ENCODE results near the gene TMEM253.

The TMEM253 gene

DNA sequence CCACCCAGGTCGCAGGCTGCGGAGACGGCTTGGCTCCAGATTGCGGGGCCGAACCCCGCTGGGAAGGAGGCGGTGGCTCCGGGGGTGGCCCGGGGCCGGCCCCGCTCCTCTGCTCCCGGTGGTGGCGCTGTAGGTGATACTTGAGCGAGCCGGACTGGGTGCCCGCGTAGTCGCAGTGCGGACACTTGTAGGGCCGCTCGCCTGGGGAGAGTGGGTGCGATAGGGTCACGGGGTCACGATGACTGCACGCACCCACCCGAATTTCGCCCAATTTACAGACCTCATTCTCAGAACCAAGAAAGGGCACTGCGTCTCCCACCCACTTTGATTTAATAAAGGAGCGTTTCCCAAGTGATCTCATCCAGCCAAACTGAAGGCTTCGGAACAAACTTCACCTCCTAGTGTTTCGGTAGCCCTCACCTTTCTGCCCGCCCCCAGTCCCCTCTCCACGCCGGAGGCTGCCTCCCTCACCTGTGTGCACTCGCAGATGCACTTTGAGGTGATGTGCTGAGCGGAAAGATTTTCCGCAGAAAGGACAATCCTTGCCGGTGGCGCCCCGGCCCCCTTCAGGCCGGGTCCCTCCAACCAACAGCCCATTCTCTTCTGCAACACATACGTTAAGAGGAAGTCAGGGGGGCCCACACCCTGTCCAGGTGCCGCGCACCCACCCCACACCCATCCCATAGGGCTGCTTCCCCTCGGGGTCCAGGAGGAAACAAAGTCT lies 9.8 kb upstream of the TMEM253 start:
- no peak for DNase-seq

DNA sequence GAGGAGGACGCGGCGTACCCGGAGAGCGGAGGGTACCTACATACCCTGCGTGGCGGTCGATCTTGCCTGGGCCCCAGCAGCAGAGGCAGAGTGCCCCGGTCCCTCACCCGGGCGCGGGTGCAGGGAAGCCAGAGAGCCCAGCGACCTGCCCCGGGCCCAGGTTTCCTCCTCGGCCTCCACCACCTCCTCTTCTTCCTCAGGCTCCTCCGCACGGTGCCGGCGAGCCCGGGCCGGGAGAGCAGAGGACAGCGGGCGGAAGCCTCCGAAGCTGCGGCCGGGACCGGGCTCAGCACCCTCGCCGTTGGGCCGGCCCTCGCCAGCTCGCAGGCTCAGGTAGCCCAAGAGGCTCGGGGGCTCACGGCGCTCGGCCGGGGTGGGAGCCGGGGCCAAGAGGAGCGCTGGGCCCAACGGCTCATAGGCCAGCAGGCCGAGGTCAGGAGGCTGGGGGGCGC lies 9.0 kb upstream of the TMEM253 start:
- DNase-seq = no peak

DNA sequence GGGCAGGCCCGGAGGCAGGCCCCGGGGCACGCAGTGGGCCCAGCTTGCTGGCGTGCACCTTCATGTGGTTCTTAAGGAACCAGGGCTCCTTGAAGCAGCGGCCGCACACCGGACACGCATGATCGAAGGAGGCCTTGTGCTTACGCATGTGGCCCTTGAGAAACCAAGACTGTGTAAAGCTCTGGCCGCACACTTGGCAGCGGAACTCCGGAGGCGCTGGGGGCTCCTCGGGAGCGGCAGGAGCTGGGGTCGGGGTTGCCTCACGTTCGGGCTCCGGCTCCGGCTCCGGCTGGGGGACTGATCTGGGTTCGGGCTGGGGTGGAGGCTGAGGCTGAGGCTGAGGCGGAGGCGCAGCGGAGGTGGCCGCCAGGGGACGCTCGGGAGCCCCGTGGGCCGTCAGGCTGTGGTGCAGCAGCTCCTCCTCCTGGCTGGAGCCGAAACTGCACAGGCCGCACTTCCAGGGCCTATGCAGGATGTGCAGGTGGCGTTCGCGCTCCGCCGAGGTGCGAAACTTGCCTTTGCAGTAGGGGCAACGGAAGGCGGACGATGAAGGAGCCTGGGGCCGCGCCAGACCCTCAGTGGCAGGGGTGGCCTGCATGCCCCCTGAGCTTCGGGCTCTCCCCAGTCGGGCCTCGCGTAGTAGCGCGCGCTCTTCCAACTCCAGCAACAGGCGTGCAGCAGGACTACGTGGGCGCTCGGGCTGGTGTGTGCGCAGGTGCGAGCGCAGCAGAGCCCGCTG lies 8.4 kb upstream of the TMEM253 start:
- peak; percentile 97 for DNase-seq

DNA sequence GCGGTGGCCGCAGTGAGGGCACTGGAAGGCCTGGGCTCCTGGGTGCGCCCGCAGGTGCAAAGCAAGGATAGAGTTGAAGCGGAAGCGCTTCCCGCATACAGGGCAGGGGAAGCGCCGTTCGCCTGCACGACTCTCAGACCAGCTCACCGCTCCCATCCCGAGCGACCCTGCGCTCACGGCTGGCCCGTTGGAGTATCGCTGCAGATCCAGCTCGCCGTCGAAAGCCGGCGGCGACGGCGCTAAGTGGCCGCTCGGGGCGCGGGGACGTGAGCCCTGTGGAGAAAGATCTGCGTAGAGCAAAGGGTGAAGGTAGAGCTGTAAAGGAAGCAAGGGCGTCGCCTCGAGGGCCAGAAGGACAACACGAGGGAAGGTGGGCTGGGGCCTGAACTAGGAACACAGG lies 7.8 kb upstream of the TMEM253 start:
- DNase-seq = no peak

DNA sequence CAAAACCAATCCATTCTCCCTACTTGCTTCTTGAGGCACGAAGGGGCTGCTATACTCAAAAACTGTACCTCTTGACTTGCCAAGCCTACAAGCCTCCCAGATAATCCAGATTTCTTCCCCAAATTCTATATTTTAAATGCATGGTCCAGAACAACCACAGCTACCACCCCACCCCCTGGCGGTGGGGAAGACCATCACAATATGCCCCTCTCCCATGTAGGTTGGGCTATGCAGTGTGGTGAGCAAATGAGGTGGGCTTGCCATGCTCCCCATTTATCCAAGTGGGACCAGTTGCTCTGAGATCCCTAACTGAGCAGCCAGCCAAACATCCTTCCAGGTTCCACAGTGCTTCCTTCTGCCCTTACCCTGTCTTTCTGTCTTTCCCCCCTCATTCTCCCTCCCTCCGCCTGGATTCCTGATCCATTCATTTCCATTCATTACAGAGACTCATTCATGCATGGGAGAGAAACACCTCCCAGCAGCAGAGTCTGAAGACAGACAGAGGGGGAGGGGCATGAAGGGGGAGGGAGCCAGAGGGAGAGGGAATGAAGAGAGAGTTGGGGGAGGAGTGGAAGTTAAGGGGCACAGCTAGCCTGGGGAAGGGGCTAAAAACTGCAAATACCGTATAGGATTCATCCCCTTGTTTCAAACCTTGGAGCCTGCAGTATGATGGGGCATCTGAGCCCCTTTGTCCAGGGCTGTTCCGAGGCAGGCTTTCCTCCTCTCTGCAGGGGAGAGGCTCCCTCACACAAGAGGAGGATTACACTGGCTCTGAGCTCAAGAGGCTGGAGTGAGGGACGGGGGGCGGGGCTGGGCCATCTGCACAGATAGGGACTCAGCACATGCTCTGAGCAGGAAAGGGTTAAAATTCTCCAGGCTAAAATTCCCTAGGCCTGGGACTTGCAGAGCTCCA lies 6.8 kb upstream of the TMEM253 start:
- DNase-seq = no peak

DNA sequence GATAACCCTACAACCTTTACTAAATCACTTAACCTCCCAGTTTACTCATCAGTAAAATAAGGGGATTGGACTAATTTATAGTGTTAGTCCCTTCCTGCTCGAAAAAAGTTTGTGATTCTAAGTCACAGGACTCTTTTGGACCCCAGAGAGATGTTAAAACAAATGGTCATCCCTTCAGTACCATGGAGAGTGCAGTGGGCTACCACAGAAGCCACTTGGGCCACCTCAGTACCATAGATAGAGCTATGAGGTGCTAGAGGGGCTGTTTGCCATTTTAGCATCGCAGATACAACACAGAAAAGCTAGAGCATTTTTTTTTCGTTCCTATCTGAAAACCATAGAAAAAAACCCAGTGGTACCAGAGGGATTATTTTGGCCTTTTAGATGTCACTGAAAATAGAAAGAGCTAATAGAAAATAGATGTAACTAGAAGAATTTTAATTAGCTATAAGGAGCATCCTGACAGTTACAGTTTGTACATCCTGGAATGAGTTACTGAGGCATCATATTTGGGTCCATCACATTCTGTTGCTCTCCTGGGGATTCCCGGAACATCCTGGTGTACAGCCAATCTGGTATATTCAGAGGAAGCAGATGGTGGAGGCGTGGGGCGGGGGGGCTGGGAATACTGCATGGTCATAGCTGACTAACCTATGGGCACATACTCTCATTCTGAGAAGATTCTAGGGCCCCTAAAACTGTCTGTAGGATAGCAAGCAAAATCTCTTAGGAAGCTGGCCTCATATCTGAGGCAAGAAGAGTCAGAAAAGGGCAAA lies 5.2 kb upstream of the TMEM253 start:
- DNase-seq = no peak

DNA sequence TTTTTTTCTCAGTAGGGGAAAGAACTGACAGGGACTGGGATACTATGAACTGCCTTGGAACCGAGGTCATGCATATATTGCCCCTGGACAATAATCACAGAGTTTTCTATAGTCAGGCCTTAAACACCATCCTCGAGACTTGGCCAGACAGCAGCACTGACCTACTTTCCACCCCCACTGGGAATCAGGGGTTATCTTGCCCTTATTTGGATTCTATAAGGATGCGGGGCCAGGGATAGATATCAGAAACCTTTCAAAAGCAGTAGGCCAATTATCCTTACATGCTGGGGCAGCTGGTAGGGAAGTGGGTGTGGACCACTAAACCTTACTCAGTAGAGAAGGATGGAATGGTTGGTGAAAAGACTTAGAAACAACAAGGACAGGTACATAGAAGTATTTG lies 4.4 kb upstream of the TMEM253 start:
- no peak for DNase-seq

DNA sequence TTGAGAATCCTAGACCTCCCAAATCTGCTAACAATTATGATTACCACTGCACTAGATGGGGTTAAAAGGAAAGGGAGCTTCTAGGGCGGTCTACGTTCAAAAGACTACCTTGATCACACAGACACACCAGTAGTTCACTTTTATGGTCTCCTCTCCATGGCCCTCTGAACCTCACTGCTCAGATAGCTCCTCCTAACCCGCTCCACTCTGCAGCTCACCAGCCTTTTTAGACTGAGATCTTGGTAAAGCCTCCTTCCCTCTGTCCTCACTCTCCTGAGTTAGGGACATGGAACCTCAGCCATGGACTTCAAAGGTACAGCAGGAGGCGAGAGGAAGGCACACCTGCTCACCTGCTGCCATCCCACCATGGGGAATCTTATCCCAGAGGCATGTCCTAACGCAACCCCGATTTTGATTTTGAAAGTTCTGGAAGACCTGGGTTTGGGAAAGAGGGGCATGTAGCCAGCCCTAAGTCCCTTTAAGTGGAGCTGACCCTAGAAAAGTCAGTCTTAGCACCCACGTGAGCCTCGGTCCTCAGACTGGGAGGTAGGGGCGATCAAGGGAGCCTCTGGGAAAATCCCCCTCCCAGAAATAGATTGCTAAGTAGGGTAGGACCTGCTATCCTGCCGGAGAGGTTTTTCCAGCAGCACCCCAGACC lies 3.8 kb upstream of the TMEM253 start:
- DNase-seq = no peak

DNA sequence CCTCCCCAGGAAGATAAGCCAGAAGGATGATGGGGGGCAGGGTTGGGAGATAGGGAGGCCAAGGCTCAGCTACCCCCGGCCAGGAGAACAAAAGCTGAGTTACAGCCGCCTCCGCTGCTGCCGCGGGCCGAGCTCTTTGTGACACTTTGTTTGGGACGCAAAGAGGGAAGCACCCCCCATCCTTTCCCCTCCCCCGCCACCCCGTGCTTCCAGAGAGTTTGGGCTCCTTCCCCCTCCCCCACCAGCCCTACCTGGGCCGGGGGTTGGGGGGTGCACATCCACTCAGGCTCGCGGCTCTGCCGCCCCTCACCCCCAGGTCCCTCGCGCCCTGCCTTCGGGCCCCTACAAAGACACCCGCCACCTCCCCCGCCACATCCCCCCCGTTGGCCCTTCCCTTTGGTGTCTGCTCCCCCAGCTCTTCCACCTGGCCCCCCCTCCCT lies 3.2 kb upstream of the TMEM253 start:
- DNase-seq = peak; percentile 30

DNA sequence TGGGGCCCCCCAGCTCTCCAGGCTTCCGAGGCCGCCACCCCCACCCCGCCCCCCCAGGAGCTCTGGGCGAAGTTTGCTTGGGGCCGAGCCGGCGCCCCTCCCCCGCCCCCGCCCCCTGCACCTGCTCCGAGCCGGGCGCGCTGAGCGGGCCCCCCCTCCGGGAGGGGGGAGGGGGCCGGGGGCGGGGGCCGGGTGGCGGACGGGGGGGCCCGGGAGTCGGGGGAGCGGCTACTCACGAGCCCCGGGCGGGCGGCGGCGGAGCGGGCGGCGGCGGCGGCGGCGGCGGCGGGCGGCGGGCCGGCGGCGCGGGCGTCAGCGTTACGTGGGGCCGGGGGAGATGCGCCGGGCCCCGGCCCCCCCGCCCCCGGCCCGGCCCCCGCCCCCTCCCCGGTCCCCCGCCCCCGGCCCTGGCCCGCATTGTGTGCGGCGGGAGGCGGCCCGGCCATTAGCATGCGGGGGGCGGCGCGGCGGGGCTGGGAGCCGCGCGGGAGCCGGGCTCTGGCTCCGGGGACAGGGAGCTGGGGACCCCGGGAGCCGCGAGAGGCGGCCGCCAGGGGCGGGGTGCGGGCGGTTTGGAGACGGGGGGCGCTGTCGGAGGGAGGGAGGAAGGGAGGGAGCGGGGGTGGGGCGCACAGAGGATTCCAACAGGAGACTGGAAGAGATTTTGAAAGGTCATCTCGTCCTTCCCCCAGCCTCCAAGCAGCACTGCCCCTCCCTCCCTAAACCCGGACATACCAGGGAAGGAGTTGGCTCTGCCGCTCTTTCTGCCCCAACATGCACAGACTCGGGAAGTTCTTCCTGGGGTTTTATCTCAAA lies 2.6 kb upstream of the TMEM253 start, which contains the start of gene ZNF219:
ZNF219 (minus strand) TSS at position 580 of the 816 bp plus-strand sequence. CDS start 5,064 bp downstream, outside the sequence.
- DNase-seq = peak; percentile 50

DNA sequence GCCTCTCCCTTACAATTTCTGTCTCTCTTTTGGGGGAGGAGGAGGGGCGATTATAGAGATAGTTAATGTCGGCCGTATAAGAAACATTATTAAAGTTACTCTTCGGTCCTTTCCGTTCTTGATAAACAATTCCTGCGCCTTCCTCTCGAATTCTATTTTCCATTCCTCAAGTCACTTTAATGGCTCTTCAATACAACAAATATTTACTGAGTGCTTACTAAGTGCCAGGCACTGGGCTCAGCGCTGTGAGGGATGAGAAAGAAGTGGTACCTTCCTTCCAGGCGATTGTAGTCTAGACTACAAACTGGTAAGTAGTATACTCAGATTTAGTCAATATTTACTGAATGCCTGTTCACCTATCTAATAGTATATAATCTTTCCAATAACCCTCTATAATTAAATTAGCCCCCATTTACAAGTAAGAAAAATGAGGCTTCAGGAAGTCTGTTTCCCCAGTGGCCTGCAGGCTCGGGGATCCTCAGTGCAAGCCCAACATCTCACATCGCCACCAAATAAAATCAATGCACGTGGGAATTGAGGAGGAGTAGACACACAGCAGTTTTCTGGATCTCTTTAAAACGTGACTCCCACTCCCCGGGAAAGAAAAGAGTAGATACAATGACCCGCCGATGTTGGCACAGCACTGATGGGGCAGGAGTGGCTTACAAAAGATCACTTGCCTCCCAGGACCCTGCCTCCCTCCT lies 1.8 kb upstream of the TMEM253 start:
- DNase-seq = no peak

DNA sequence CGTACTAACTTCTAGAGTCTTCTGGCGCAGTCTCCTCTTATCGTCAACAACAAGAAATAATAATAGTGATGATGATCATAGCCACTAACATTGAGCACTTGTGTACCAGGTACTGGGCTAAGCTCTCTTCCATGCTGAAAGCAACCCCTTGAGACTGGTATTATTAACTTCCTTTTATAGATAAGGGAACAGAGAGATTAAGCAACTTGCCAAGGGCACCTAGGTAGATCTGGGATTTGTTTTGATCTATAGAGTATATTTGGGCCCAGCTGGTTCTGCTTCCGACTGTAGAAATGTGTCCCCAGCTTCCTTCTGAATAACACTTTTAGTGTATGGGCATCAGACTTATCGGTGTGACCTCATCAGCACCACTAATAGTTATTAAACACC lies 1.3 kb upstream of the TMEM253 start:
- no peak for DNase-seq

DNA sequence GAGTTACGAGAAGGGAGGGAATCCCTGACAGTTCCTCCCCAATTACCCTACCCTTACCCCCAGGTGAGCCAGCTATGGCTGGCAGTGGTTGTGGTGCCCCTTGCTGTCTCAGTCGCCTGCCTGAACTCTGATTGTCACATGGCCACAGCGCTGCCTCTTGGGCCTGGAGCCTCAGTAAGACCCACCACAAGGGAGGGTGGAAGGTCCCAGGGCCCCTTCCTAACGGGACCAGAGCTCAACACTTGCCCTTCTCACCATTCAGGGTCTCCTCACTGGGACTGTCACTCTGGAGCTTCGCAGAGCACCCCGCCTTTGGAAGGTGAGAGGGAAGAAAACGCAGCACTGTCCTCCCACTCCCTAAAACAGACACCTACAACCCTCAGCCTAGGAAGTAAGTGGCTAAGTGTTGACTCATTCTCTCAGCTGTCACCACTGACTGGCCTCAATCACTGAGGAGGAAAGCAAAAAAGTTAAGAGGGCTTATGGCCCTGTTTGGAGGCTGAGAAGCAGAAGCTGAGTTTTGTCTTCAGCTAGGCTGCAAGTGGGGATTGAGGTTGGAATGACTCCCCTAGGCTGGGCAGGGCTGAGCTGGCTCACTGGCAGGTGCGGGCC lies 1.0 kb downstream of the TMEM253 start:
- DNase-seq = no peak

DNA sequence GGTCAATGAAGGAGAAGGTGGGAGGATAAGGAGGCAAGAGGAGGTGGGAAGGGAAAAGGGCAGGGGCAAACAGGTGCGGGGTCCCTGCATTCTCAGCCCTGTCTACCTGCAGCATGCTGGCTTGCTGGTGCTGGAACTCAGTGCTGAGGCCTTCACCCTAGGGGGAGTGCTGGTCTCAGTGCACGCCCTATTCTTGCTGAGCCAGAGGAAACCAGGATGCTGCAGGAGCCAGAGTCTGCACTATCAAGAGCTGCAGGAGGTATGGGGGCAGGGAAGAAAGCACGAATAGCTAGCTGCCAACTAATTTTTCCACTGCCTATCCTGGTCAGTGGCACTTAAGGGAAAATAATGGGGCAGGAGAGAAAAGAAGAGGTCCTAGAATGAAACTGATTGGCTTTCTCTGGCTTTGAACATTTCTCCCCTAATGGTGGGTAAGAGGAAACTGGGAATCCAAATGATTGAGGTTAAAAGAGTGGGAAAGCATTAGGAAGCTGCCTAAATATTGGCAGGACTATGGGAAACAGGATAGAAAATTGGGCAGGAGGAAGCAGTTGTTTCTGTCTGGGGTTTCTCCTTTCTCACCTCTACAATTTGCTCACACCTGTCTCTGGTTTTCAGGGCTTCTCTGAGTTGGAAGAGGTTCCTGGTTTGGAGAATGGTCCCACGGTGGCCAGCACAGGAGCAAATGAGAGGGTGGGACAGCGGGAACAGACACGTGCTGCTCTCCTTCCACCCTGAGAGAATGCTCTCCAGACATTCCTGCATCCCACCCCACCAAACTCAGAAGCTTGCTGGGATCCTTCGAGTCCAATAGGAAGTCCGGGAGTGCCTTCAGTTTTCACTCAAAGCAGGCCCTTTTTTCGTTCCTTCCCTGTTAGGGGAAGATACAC lies 1.9 kb downstream of the TMEM253 start:
- no peak for DNase-seq

DNA sequence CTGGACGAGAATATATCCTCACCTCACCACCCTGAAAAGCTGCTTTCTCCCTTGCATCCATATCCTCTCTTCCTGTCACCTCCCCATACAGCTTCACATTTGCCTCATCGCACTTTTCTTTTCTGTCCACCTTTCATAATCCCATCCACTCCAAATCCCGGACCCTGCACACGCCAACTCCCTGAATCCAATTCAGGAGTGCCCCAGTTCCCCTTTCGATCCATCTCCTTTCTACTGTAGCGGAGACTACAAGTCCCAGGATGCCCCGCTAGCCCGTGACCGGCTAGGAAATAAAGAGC lies 2.5 kb downstream of the TMEM253 start:
- DNase-seq = no peak

DNA sequence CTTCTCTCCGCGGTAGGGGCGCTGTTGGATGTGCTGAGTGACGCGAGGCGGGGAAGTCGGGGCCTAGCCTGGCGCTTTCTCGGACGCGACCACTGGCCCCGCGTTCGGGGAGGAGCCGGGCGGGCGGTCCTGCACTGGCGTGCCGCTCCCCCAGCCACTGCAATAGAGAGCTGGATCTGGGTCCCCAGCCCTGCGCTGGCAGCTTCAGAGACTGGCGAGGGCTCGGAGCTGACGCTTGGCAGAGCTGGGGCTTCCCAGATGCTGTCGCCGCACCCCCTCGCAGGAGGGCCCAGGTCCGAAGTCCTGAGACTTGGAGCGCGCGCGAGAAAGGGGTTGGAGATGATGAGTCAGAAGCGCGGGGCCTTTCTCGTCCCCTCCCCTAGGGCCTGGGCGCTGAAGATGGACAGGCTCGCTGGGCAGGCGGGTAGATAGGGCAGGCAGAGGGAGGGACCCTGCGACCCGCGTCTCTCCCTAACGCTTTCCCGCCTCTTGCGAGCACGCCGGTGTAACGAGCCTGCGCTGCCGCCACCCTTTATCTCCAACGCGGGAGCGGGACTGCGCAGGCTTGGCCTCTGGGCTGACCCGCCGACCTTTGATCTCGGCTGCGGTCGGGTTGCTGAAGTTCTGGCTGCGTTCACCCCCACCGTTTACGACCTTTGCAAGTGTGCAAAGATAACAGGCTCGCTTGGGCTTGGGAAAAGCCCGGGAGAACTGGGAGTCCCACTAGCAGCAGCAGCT lies 3.0 kb downstream of the TMEM253 start:
- peak; percentile 87 for DNase-seq

DNA sequence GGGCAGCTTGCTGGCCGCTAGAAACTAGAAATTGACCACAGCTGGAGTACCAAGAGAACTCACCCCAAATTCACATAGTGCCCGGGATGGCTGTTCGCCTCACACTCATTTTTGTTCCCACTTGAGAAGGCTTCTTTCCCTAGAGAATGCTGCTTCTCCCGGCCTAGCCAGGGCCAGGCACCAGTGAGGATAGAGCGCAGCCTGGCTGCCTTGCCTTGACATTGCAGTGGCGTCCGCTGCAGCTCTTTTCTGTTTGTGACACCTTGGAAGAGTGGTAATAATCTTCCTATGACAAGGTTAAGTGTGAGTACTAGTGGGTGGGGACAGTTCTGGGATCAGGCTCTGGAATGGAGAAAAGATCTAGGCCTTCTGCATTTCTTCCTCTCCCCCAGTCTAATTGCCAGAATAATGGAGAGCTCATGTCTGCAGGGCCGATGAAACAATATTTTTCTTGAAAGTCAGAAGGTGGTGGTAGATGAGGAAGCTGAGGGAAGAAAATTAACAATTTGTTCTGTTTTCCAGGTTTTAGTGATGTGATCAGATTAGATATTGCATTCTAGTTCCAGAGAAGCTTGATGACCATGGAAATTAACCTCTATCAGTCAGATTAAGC lies 3.7 kb downstream of the TMEM253 start:
- DNase-seq = peak; percentile 55

DNA sequence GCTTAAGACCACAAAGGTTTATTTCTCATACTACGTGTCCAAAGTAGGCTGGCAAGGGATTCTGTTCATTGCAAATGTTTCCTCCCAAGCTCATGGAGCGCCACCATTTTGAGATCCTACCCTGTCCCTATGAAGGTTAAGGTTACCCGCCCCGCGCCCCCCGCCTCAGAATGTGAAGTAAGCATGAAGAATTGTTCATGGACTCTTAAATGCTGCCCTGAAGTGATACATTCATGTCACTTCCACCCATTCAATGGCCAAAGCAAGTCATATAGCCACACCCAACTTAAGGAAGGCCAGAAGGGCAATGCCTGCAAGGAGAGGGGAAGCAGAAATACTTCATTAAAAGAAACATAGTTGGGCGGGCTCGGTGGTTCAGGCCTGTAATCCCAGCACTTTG lies 4.2 kb downstream of the TMEM253 start:
- DNase-seq = no peak
